GM21737 (cell line): ENCODE results near the gene PRRT1B.

ENCODE experiments used
- ATAC-seq: cut with Tn5 transposase; IDR thresholded peaks from one replicate; pipeline ENCODE4 v1.9.1; 2021; ENCODE audit warnings: mild to moderate bottlenecking, moderate library complexity; ENCODE audit not compliant: unreplicated experiment

Gene PRRT1B

DNA sequence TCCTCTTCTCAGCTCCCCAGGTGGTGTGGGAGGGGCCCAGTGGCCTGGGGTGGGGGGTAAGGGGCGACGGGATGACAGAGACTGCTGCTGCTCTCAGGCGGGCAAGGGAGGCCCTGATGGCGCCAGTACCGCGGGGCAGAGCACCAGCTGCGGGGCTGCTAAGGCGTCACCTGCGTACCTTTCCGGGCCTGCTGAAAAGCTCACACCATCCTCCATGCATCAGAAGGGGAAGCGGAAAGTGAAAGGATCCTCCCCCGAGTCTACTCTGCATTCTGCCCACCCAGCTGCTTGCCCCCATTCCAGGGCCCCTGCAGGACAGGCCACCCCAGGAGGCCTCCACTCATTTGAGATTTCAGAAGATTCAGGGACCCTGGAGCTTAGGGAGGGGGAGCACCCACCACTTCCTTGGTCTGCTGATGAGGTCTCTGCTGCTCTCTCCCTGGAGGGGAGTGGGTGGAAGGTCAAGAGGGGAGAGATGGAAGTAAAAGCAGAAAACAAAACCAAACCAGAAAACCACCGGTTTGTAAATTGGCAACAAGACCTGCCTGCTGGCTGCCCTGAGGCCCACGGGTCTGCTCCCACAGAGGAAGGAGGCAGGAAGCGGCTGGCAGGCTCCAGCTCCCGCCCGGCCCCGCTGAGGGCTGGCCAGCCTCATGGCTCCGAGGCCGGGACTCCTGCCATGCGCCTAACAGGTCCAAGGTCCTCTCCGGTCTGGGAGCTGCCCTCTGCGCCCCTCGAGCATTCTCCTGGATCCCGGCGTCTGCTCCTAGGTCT is 33.6 kb downstream of the PRRT1B start:
- peak; percentile 59 for ATAC-seq

DNA sequence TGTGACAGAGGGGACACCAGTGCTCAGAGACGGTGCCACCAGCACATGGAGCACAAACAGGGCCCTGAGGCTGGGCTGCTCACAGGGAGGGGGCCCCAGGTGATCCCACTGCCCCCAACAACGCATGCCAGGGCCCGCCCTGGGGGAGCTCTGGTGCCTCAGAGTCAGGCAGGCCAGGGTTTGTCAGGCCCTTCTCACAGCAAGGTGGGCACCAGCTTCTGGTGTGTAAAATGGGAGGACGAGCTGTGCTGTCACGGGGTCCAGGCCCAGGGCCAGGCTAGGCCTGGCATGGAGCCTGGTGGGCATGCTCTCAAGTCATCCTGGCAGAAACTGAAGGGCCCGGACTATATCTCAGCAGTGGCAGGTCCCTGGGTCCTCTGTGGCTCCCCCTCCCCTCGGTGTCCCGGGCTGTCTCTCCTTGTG is 34.5 kb downstream of the PRRT1B start:
- ATAC-seq = no peak

DNA sequence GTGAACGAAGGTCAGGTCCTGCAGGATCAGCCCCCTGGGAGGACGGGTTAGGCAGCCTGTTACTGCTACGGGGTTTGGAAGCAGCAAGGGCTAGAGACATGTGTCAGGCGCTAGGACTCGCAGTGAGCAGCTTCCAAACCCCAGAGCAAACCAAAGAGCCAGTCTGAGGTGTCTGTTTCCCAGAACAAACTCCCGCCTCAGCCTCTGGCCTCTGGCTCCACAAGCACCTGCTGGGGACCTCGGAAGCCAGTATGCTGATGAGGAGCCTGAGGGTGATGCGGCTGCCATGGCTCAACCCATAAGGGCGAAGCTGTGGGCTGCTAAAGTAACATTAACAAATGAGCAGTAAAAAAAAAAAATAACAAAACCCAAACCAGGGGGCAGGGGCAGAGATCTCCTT is 35.0 kb downstream of the PRRT1B start:
- no peak for ATAC-seq

DNA sequence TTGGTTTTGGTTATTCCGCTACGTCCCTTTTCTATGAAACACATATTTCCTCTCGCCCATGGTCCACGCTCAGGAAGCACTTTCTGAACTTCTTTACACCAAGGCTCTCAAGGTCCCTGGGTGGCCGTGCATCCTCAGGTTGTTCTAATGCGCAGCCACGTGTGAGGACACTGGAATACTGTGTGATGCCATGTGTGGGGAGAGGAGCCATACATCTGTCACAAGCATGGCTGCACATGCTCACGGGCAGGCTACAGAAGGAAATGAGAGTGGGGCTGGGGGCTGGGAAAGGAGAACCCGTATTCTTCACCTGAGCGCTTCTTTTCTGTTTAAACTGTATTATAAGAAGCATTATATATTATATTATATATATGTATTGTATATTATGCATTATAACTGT is 36.7 kb downstream of the PRRT1B start:
- ATAC-seq = no peak

DNA sequence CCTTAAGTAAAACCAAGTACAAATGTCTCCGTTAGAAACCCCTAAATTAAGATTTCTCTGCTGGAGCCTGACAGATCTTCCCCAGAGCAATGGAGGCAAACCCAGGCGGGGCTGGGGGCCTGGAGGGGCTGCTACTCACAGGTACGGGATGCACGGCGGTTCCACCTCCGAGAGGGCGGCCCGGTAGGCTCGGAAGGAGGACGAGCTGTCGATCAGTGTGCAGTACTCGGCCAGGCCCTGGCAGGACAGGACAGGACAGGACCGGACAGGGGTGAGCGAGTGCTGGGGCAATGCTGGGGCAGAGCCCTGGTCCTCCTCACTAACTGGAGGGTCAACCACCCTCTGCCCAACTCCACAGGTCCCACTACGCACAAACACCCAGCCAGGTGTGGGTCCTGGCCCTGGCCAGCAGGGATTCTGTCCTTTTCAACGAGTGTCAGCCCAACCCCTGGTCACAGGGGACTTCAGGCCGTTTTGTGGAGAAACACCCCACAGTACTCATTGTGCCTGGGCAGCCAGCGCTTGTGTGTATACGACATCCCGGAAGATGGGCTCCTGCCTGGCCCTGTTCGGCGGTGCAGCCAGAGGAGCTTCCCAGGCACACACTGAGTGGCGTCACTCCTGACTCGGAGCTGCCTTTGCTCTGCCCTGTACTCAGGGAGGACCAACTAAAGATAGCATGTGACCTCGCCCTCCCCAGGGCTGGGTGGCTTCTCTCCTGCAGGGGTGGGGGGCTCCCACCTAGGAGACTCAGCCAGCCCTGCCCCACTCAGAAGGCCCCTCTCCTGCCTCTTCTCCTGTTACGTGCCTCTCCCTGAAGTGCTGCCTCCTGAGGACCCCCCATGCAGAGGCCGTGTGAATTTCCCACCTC is 37.4 kb downstream of the PRRT1B start:
- no peak for ATAC-seq

DNA sequence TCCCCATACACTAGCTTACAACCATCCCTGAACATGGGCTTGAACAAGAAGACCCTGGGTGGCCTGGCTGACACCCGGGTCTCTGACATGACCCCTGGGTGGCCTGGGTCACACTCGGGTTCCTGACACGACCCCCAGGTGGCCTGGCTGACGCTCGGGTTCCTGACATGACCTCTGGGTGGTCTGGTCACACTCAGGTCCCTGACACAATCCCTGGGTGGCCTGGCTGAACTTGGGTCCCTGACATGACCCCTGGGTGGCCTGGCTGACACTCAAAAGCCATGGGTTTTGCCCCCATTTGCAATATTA is 38.0 kb downstream of the PRRT1B start:
- no peak for ATAC-seq

DNA sequence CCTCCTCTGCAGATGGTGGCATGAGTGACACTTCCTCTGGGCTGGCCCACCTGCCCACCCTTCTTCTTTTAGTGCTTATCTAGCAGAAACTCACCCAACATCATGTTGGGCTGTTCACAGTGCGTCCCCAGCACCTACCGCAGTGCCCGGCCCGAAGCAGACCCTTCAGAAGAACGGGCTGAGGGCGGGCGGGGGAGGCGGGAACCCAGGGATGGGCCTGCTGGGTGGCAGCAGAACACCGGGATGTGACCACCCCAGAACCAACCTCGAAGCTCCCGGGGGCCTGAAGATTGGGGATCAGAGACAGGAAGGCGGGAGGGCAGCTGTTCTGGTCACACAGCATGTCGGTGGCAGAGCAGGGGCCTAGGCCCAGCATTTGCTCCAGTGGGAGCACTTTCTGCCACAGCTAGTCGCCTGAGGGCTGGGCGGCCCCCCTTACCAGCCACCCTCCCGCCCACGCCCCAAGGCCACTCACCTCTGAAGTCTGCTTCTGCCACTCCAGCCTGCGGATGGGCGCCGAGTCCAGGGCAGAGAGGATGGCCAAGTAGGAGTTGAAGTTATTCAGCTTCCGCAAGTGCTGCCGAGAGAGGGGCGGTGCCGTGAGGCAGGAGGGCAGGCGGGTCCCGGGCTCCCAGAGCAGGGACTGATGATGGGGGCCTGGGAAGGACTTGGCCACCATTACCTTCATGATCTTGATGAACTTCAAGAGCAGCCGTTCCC is 38.7 kb downstream of the PRRT1B start:
- no peak for ATAC-seq

DNA sequence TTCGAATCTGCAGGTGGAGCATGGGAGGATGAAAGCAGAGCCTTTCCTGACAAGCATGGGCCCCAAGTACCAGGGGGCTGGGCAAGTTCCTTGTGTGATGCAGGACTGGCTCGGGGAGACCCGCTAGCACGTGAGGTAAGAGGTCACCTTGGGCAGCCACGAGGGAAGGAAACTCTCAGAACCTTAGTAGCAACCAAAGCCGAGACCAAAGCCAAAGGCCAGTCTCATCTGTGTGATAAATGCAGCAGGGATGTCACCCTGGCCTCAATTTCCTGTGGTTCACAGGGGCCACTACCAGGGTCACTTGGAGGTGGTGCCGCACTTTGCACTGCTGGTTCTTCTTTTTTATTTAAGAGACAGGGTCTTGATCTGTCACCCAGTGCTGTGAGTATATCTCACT is 39.5 kb downstream of the PRRT1B start:
- no peak for ATAC-seq

DNA sequence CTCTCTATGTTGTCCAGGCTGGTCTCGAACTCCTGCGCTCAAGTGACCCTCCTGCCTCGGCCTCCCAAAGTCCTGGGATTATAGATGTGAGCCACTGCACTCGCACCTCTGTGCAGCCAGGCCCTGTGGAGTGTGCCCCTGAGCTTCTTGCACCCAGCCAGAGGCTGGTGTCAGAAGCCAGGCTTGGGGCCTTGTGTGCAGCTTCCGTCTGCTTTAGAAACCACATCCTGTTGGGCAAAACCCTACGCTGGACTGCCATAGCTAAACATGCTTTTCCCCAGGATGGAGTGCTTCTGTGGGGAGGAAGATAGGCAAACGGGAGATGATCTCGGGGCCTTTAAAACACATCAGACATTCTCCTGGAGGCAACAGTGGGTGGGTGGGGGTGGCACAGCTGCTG is 40.1 kb downstream of the PRRT1B start:
- no peak for ATAC-seq

DNA sequence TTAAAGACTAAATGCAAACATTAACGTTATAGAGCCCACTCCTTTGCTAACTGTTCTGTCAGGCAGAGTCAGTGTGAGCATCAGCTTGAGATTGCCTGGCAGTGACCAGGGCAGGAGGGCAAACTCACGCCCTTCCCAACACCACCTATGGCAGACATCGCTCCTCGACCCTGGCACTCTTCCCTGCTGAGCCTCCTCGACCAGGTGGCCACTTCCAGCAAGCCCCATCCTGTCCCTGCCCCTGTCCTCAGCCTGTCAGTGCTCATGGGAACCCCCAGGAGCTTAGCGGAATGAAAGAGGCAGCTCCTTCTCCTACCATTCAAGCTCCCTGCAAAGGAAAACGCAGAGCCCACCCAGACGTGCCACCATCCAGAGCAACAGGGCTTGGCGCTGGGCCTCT is 42.0 kb downstream of the PRRT1B start:
- no peak for ATAC-seq

DNA sequence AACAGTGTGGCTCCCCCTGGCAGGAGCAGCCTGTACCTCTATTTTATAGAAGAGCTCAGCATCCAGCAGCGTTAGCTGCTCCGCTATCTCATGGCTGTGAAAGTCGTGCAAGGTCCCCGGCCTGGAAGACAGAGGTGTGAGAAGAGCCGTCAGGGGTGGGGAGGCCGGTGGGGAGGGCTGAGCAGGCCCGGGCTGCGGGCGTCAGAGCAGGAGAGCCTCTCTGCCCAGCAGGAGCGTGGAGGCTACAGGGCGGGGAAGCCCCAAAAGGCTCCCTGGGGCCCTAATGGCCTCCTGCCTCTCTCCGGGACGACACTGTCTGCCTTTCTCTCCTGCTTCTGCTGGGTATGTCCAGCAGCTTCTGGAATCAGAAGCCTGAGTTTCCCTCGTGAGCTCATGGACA is 42.6 kb downstream of the PRRT1B start:
- no peak for ATAC-seq

DNA sequence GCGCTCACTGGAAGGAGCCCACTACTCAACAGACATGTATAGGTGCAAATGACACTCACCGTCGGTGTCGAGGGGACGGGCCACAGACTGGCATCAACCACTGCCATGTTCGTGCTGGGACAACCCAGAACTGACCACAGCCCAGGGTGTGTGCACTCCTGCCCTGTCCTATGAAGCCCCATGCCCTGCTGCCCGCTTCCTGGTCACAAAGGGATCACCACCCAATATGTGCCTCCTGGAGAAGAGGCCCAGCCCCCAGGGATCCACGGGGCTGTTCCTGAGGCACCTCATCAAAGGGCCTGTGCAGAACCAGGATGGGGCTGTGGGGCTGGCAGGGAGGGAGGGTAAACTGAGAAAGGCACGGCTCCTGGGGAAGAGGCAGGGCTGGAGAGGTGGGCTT is 43.1 kb downstream of the PRRT1B start:
- no peak for ATAC-seq

DNA sequence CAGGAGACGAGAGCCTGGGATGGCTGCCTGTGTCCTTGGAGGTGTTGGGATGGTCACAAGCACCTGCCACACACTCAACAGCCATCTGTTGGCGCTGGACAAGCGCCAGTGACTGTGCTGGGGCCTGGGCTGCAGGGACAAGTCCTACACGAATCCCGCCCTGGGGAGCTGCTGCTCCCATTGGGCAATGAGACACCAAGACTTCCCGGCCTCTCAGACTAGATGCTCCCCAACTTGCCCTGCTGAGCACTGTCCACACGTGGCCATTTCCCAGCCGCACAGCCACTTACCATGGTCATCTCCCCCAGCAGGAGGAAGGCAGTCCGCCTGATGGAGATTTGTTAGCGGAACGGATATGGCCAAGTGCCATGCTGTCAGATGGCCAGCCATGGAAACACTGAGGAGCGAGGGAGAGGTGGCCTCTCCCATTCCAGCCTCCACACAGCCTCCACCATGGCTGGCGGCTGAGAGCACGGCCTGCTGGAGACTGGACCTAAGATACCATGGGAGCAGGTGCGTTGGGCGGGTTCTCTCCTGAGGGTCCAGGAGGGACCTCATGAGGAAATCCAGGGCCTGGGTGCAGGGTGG is 43.9 kb downstream of the PRRT1B start:
- no peak for ATAC-seq

DNA sequence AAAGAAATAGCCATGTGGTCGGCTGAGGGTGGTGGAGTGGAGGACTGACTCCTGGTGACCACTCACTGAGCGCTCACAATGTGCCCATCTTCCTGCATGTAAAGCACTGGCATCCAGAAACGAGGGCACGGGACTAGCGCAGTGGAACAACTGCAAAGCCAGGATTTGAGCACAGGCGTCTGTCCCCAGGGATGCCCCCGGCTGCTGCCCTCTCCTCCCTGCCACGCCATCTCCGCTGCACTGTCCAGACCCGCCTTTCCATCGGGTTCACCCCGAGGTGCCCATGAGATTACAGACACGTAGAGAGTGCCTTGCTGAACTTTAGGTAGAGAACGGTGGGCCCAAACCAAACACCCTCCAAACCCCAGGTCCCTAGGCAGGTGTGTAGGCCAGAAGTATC is 44.7 kb downstream of the PRRT1B start:
- ATAC-seq = no peak

DNA sequence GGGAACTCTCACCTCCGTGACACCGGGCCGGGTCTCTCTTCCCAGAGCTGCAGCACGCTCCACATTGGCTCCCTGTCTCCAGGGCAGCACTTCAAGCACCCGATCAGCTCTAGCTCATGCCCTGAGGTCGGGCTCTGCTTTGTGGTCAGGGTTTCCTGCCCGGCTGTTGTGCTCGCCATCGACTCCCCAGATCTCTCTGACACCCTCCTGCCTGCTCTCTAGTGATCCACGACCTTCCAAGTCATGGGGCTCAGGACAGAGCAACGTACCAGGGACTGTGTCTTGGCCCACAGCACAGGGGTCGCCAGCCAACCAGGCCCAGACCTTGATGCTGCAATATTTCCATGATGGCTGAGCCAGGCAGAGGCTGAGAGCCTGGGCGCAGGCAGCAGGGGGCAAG is 45.1 kb downstream of the PRRT1B start:
- no peak for ATAC-seq

DNA sequence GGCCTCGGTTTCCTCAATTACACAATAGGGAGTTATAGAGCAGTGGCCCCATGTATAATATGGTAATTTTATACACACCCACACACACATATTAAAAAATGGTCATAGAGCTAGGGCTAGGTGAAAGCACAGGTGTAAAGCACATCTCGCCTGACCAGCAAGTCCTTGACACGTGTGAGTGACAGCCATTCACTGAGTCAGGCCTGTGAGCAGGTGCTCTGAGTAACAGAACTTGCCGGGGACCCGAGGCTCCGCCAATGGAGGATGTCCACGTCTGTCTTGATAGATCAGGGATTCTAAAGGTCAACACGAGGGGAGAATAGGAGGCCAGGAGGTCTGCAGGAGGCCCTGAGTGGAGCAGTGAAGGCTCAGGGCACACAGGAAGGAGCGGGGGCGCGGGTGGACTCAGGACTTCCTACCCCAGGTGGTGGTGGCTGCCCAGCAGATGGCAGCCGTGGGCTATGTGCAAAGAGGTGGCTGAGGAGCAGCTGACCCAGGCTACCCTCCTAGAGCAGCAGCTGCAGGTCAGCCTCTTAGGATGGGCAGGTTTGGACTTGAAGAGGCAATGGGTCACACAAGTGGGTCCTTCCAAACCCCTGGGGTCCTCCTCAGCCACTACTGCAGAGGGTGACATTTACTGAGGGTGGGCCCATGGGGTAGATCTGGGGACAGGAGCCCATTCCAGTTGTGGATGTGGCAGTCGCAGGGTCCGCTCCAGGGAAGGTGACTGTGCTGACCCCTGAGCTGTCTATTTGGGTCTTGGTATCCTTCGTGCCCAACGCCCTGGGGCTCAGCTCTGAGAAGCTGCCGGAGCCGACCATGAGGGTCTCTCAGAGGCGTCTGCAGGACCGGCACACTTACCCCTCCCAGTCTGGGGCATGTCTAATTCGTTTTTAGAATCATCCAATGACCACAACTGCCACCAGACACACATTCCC is 45.9 kb downstream of the PRRT1B start:
- peak; percentile 60 for ATAC-seq

DNA sequence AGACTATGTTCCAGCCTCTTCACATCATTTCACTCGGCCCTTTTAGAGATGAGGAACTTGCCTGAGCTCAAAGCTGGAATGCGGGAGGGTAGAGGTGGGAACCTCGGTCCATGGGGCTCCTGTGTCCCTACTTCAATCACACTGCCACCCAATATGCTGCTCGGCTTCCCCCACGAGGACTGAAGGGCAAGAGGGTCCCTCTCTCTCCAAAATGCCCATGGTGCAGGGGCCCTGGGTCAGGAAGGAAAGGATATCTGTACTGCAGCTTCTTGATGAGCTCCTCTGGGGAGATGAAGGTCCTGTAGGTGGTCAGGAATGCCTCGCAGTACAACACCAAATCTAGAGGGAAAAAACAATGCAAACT is 46.5 kb downstream of the PRRT1B start:
- no peak for ATAC-seq

DNA sequence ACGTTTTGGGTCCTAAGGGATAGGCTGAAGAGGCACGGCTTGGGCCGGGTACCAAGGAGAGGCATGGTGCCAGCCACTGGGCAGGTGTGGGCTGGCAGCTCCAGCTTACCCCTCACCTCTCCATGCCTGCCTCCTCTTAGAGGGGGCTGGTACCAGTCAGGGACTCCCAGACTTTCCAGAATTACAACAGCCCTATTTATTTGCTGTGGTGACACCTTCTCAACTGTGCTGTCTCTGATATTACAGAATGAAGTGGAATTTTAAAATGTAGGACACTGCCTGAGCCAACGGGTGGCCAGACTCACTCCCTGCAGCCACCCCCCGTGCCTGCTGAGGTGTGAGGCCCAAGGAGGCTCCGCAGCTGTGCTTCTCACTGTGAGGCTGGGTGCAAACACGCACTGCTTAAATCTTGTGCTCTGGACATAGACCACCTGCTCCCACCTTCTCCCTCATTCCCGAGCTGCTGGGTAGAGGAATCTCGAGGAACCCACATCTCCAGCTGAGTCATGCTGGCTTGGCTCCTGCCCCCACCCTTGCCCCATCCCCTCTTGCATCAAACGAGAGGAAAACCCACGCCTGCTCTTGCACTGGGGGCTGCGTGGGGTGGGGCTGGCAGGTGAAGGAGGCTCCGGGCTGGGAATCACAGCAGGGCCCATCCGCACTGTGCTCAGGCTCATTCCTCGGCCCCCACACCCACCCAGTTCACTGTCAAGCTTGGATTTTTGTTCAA is 47.9 kb downstream of the PRRT1B start:
- ATAC-seq = no peak

DNA sequence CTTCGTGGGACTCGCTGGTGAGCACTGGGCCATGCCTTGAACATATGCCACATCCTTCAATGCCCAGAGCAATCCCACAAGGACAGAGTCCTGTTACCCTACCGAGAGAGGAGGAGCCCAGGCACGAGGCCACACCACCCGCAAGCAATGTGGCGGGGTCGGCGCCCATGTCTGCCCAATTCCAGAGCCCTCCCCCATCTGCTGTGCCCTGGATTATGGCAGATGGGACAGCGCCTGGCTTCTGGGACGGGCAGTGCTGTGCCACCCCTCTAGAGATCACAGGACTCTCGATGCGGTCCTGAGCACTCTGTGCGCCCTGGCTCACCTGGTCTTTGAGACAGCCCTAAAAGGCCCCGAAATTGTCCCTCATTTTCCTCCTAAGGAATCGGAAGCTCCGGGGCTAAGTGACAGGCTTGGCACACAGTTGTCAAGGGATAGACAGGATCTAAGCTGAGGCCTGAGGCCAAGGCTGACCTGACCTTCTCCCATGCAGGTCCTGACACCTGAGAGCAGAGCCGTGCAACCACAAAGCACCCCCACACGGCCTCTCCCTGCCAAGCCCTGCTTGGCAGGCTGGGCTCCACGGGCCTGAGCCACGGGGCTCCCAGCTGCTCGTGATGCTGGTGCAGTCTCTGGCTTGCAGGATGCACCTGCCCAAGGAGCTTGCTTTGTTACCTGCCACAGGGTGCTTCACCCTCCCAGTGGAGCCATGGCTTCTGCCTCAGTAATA is 48.8 kb downstream of the PRRT1B start:
- no peak for ATAC-seq
